T-helper 17 cell (primary cell): Measurements from ENCODE around the gene EXOC3L2. TPM values are rescaled to one million over a fixed set of nuclear protein-coding genes. Genes with fewer than 3 reads are reported as not detected.
A peak's percentile ranks its signal among the peaks of the same experiment; 100 is the strongest.

Experiments used
- ATAC-seq: fragments of 150-1000 bp; cut with Tn5 transposase; 2 replicates; pipeline ENCODE4 v1.10.0; 2021; ENCODE audit warnings: mild to moderate bottlenecking, moderate library complexity
- DNase-seq, 3 donors: peaks; one replicate each; pipeline versions ENCODE4 v3.0.0 to v3.0.0-alpha.2; 2020 to 2021
- H3K9me3 ChIP-seq: one replicate; pipeline ENCODE4 v1.7.0; 2013; ENCODE audit warnings: low read length, mild to moderate bottlenecking; ENCODE audit not compliant: control insufficient read depth, poor library complexity, severe bottlenecking
- H3K27ac Mint-ChIP-seq: one replicate; pipeline ENCODE4 v1.8.0; 2022; ENCODE audit warnings: mild to moderate bottlenecking, moderate library complexity, mixed read lengths
- H3K27me3 Mint-ChIP-seq: one replicate; pipeline ENCODE4 v1.8.0; 2022; ENCODE audit warnings: mixed read lengths
- H3K36me3 Mint-ChIP-seq: one replicate; pipeline ENCODE4 v1.8.0; 2022; ENCODE audit warnings: low read depth, mixed read lengths
- H3K4me1 Mint-ChIP-seq: one replicate; pipeline ENCODE4 v1.8.0; 2022; ENCODE audit warnings: mild to moderate bottlenecking, mixed read lengths
- H3K4me3 Mint-ChIP-seq: one replicate; pipeline ENCODE4 v1.8.0; 2022; ENCODE audit warnings: mild to moderate bottlenecking, moderate library complexity, mixed read lengths
- total RNA-seq, 4 donors: library from RNA in 2 of 4; stranded (reverse) in 2 of 4; gene quantifications; one replicate each; pipeline ENCODE4 v1.2.3 and lab custom pipeline; 2022 to 2026

The EXOC3L2 gene
- total RNA-seq, 2 donors from 2014 or later, result 1.1 TPM; not detected in 1

- no peaks in the 10 kb centered on the region for H3K27me3 Mint-ChIP-seq
Measured at GRCh38 chr19:45164577-45165335, 80.5 kb downstream of the EXOC3L2 start.

GRCh38 chr19:45163751-45164460 lies 81.3 kb downstream of the EXOC3L2 start:
- Mint-ChIP-seq H3K27me3 (no peaks in the 10 kb centered on the region), H3K27ac (peak overlapping the region; percentile 86), H3K36me3 (no peaks in the 10 kb centered on the region), H3K4me3 (peak overlapping the region; percentile 74), H3K4me1 (peaks cover 21% of the 10 kb centered on the region)
- no peaks in the 10 kb centered on the region for H3K9me3 ChIP-seq
- DNase-seq (no peak), ATAC-seq (no peak)

More at GRCh38 chr19:45164577-45165335, 80.5 kb downstream of the EXOC3L2 start:
- Mint-ChIP-seq H3K36me3 (no peaks in the 10 kb centered on the region), H3K4me3 (peak overlapping the region; percentile 74), H3K4me1 (peaks cover 22% of the 10 kb centered on the region), H3K27ac (peak overlapping the region; percentile 86)
- DNase-seq (peak; percentile 42 to 50 (median 49)), ATAC-seq (peak; percentile 94)
- H3K9me3 ChIP-seq, result no peaks in the 10 kb centered on the region

GRCh38 chr19:45163156-45163555 lies 82.1 kb downstream of the EXOC3L2 start:
- H3K27me3 Mint-ChIP-seq, result no peaks in the 10 kb centered on the region
- no peaks in the 10 kb centered on the region for H3K36me3 Mint-ChIP-seq
- ATAC-seq (no peak), DNase-seq (no peak)
- H3K4me3 Mint-ChIP-seq, result no peak overlapping the region
- H3K4me1 Mint-ChIP-seq, result peaks cover 23% of the 10 kb centered on the region
- H3K27ac Mint-ChIP-seq, result peak overlapping the region; percentile 86
- H3K9me3 ChIP-seq, result no peaks in the 10 kb centered on the region

- DNase-seq (no peak), ATAC-seq (no peak)
- Mint-ChIP-seq H3K27me3 (no peaks in the 10 kb centered on the region), H3K36me3 (no peaks in the 10 kb centered on the region), H3K27ac (peak overlapping the region; percentile 86), H3K4me1 (peaks cover 26% of the 10 kb centered on the region), H3K4me3 (no peak overlapping the region)
- H3K9me3 ChIP-seq, result no peaks in the 10 kb centered on the region
Measured at GRCh38 chr19:45162608-45163143, 82.5 kb downstream of the EXOC3L2 start.

Other genes with a start within 250 kb of the EXOC3L2 start
- gene RELB, start 243.9 kb downstream of the EXOC3L2 start, total RNA-seq, result 100 to 1,000 TPM; 128 to 136 TPM
- gene CLASRP, start 206.4 kb downstream of the EXOC3L2 start, total RNA-seq, result 100 to 1,000 TPM; 153 to 163 TPM
- gene ZNF296, start 168.9 kb downstream of the EXOC3L2 start, total RNA-seq, result 1 to 10 TPM; 3.4 to 3.5 TPM
- 1 to 10 TPM; 8.8 TPM for gene GEMIN7, start 166.1 kb downstream of the EXOC3L2 start, total RNA-seq
- gene PPP1R37, start 152.2 kb downstream of the EXOC3L2 start, total RNA-seq, result 10 to 100 TPM; 15.2 to 20.9 TPM
- gene NKPD1, start 84.4 kb downstream of the EXOC3L2 start, total RNA-seq, result under 1 TPM; 0.57 to 0.97 TPM
- 10 to 100 TPM; 47.5 to 61.2 TPM for gene TRAPPC6A, start 67.2 kb downstream of the EXOC3L2 start, total RNA-seq
- 10 to 100 TPM; 12.9 to 15.2 TPM for gene BLOC1S3, start 66.6 kb downstream of the EXOC3L2 start, total RNA-seq
- 10 to 100 TPM; 28.9 to 36.4 TPM for gene MARK4, start 5.9 kb upstream of the EXOC3L2 start, total RNA-seq
- not detected for gene CKM, start 77.5 kb upstream of the EXOC3L2 start, total RNA-seq
- not detected for gene KLC3, start 95.3 kb upstream of the EXOC3L2 start, total RNA-seq
- gene ERCC2, start 125.2 kb upstream of the EXOC3L2 start, total RNA-seq, result 10 to 100 TPM; 11.0 to 13.1 TPM
- 1 to 10 TPM; 3.4 to 4.5 TPM for gene PPP1R13L, start 159.7 kb upstream of the EXOC3L2 start, total RNA-seq
- gene POLR1G, start 161.2 kb upstream of the EXOC3L2 start, total RNA-seq, result 1 to 10 TPM in 1 of 2 donors, under 1 TPM in 1; 0.91 to 1.0 TPM
- gene ERCC1, start 178.5 kb upstream of the EXOC3L2 start, total RNA-seq, result 10 to 100 TPM; 28.4 to 36.2 TPM
- gene FOSB, start 222.6 kb upstream of the EXOC3L2 start, total RNA-seq, result 1,000 to 10,000 TPM in 1 of 2 donors, 100 to 1,000 TPM in 1; 967 to 2,209 TPM